Panc1 (cell line): ENCODE measurements around the gene WWOX.

Source experiments
- CTCF ChIP-seq: fragments of 450-650 bp; IDR thresholded peaks from 2 replicates; pipeline ENCODE4 v1.5.1; 2017; ENCODE audit warnings: mild to moderate bottlenecking
- POLR2AphosphoS5 ChIP-seq: IDR thresholded peaks from 2 replicates; pipeline ENCODE4 v1.6.1; 2012; ENCODE audit warnings: mild to moderate bottlenecking, low read depth, low read length, moderate library complexity
- TCF7L2 ChIP-seq: IDR thresholded peaks from 2 replicates; pipeline ENCODE4 v1.6.1; 2011; ENCODE audit warnings: mild to moderate bottlenecking, low read depth, low read length, inconsistent platforms

GRCh38 chr16:78552106-78552675 is 452.7 kb downstream of the WWOX start:
- TF ChIP-seq TCF7L2 (no peak), CTCF (no peak), POLR2AphosphoS5 (no peak)
